Stimulated activated CD8-positive, alpha-beta memory T cell treated with anti-CD3 and anti-CD28 coated beads, Interleukin-7, amount 100 ng/mL, for 24 hours (primary cell): ENCODE results near the gene TUT4.

Experiments used
- DNase-seq: peaks from one replicate; pipeline ENCODE4 v3.0.0-alpha.2; 2020; ENCODE audit warnings: low read depth

TUT4 gene

GRCh38 chr1:52404116-52404974 is 148.5 kb downstream of the TUT4 start, which contains the start of the genes ORC1 and PRPF38A:
Gene ORC1 (minus strand): TSS chr1:52404423. CDS start chr1:52402223, 2,200 bp downstream.
Gene PRPF38A (plus strand): TSS chr1:52404602. CDS start chr1:52404750, 148 bp downstream.
- peak; percentile 96 for DNase-seq

GRCh38 chr1:52403566-52404115 is 149.3 kb downstream of the TUT4 start:
- DNase-seq = peak; percentile 20

GRCh38 chr1:52402860-52403240 is 150.0 kb downstream of the TUT4 start:
- no peak for DNase-seq

GRCh38 chr1:52400131-52400530 is 152.8 kb downstream of the TUT4 start:
- no peak for DNase-seq

GRCh38 chr1:52399629-52400028 is 153.3 kb downstream of the TUT4 start:
- no peak for DNase-seq

GRCh38 chr1:52393174-52393573 is 159.7 kb downstream of the TUT4 start:
- DNase-seq = no peak

GRCh38 chr1:52386458-52386857 is 166.4 kb downstream of the TUT4 start:
- no peak for DNase-seq

GRCh38 chr1:52385376-52385775 is 167.5 kb downstream of the TUT4 start:
- no peak for DNase-seq
